Mucosa of descending colon (tissue), 3 donors: ENCODE measurements around the gene PLXND1. TPM values are rescaled to one million over a fixed set of nuclear protein-coding genes. Genes with fewer than 3 reads are reported as not detected.
"Not testable (repeated sequence)": the region's sequence is repeated elsewhere in the genome, so short reads cannot be mapped to it uniquely, and the experiment has no call there.

ENCODE experiments used
- ATAC-seq: fragments of 200-7000 bp; cut with Tn5 transposase; one replicate; pipeline ENCODE4 v1.9.1; 2020; ENCODE audit warnings: mild to moderate bottlenecking, moderate library complexity
- DNase-seq, 3 donors: peaks; one replicate each; pipeline ENCODE4 v3.0.0-alpha.2; 2020
- H3K36me3 ChIP-seq: fragments of 200-600 bp; one replicate; pipeline ENCODE4 v1.8.0; 2021; ENCODE audit warnings: low read depth, mild to moderate bottlenecking
- H3K4me1 ChIP-seq: fragments of 200-600 bp; one replicate; pipeline ENCODE4 v1.8.0; 2021; ENCODE audit warnings: low read depth, mild to moderate bottlenecking
- H3K4me3 ChIP-seq: fragments of 200-600 bp; one replicate; pipeline ENCODE4 v1.8.0; 2021; ENCODE audit warnings: mild to moderate bottlenecking
- H3K9me3 ChIP-seq: fragments of 200-600 bp; one replicate; pipeline ENCODE4 v1.8.0; 2021; ENCODE audit warnings: mild to moderate bottlenecking
- intact Hi-C, 2 donors: fragments of 100-400 bp; cut with DNase I in 1 of 2; cut with micrococcal nuclease in 1 of 2; formaldehyde crosslinking; loops; one replicate each; pipeline versions ENCODE4 v1.11.0 to v1.11.1; 2022; cut with DNase I, micrococcal nuclease
- total RNA-seq, 3 donors: library from RNA; stranded (reverse); fragmentation: NEBNext Ultra II Directional in 2 of 3; extraction: Animal tissue kit (Norgen Biotek cat#: 25700) in 2 of 3; gene quantifications; one replicate each; pipeline versions ENCODE4 v1.2.1 to v1.2.4, GENCODE V29; 2021 to 2023
- TF ChIP-seq, protein P1 (sequence below): fragments of 200-600 bp; IDR thresholded peaks from one replicate; pipeline ENCODE4 v1.8.0; 2022; ENCODE audit warnings: antibody characterized with exemption, mild to moderate bottlenecking
- donor health status: DM: no; HTN: no; CAD: no; lungs with moderate emphysema.
- donor health status: DM: no; HTN: no; CAD: no.
- donor health status: DM: no; HTN: yes; CAD: no.

Gene PLXND1
- total RNA-seq, 3 donors from 2014 or later, result 26.8 to 57.1 (median 48.1) TPM

DNA sequence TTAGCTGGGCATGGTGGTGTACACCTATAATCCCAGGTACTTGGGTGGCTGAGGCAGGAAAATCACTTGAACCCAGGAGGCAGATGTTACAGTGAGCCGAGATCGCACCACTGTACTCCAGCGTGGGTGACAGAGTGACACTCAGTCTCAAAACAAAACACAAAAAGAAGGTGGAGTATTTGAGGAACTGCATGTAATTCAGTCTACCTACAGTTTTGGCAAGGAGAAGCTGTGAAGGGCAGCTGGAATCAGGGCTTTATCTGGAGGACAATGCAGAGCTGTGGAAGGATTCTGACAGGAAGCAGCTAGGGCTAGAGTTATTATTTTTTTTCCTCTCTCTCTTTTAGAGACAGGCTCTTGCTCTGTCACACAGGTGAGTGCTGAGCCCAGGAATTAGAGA, 56.7 kb downstream of the PLXND1 start:
- H3K36me3 ChIP-seq, result no peaks in the 10 kb centered on the region
- H3K4me3 ChIP-seq, result no peak overlapping the region
- DNase-seq, result no peak
- H3K9me3 ChIP-seq, result no peaks in the 10 kb centered on the region
- ATAC-seq, result no peak
- H3K4me1 ChIP-seq, result no peaks in the 10 kb centered on the region
- intact Hi-C loops, result no loop called here
- TF ChIP-seq, protein P1, sequence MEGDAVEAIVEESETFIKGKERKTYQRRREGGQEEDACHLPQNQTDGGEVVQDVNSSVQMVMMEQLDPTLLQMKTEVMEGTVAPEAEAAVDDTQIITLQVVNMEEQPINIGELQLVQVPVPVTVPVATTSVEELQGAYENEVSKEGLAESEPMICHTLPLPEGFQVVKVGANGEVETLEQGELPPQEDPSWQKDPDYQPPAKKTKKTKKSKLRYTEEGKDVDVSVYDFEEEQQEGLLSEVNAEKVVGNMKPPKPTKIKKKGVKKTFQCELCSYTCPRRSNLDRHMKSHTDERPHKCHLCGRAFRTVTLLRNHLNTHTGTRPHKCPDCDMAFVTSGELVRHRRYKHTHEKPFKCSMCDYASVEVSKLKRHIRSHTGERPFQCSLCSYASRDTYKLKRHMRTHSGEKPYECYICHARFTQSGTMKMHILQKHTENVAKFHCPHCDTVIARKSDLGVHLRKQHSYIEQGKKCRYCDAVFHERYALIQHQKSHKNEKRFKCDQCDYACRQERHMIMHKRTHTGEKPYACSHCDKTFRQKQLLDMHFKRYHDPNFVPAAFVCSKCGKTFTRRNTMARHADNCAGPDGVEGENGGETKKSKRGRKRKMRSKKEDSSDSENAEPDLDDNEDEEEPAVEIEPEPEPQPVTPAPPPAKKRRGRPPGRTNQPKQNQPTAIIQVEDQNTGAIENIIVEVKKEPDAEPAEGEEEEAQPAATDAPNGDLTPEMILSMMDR, result no peak

DNA sequence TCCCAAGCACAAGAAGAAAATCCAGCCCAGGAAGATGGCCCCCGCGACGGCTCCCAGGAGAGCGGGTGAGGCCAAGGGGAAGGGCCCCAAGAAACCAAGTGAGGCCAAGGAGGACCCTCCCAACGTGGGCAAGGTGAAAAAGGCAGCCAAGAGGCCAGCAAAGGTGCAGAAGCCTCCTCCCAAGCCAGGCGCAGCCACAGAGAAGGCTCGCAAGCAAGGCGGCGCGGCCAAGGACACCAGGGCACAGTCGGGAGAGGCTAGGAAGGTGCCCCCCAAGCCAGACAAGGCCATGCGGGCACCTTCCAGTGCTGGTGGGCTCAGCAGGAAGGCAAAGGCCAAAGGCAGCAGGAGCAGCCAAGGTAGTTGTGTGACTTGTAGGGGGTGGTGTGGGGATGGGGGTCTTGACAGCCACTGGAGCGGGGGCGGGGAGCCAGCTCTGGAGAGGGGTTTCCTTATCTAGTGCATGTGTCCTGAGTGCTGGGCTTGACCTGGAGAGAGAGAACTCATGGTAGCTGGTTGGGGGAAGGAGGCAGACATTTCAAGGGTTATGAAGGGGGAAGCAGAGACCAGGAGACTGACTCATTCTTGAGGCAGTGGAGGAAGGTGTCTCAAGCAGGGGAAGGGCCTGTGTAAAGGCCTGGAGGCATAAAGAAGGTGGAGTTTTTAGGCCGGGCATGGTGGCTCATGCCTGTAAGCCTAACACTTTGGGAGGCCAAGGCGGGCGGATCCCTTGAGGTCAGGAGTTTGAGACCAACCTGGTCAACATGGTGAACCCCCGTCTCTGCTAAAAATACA, 57.3 kb downstream of the PLXND1 start:
- no peak overlapping the region for H3K4me3 ChIP-seq
- intact Hi-C loops, result no loop called here
- no peak for ATAC-seq
- no peaks in the 10 kb centered on the region for H3K4me1 ChIP-seq
- no peaks in the 10 kb centered on the region for H3K9me3 ChIP-seq
- no peak for DNase-seq
- TF ChIP-seq, protein P1, result no peak
- no peaks in the 10 kb centered on the region for H3K36me3 ChIP-seq

DNA sequence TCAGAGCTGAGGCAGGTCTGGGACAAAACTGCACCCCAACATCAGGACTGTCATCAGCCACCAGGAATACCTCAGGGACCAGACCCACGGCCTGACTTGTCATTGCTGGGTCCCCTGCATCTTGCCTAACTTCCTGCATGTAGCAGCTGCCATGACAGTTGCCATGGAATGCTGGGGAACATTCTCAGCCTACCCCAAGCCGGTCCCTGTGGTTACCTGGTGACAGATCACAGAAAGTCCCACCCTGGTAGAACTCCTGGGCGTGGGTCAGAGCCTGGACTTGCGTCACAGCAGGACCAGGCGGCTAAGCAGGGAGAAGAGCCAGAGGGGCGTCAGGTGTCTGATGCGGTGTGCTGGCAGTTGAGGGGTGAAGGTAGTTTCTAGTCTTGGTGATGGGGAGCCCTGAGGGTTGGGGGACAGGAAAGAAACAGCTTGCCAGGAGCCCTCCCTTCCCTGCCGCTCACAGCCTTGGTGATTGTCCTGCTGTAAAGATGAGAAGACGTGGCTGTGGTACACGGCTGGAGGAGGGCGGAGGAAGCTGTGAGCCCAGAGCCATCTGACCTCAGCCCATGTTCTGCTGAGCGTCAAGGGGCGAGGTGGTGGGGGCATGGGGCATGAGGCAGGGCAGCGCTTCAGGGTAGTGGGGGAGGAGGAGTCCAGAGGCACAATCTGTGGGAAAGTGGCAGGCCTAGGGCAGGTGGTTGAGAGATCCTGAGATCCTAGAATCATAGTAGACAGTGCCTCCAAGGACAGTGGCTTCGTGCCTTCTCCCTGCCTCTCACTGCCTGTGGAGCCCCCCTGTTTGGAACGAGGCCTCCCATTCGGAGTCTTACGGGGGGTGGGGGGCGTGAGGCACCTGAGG, 58.1 kb downstream of the PLXND1 start:
- DNase-seq (no peak), ATAC-seq (no peak)
- no peaks in the 10 kb centered on the region for H3K36me3 ChIP-seq
- intact Hi-C loops, result no loop called here
- H3K4me1 ChIP-seq, result no peaks in the 10 kb centered on the region
- TF ChIP-seq, protein P1, result no peak
- no peaks in the 10 kb centered on the region for H3K9me3 ChIP-seq
- H3K4me3 ChIP-seq, result no peak overlapping the region

DNA sequence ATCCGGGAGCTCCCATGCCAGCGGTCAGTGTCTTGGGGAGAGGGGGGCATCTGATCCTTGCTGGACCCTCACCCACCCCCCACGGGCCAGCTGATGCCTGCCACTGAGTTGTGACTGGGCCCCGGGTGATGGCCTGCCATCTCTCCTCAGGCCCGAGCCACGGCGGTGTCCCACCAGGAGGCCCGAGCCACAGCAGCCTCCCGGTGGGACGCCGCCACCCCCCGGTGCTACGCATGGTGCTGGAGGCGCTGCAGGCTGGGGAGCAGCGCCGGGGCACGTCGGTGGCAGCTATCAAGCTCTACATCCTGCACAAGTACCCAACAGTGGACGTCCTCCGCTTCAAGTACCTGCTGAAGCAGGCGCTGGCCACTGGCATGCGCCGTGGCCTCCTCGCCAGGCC, 59.2 kb downstream of the PLXND1 start:
- no peak for DNase-seq
- Histone ChIP-seq H3K4me1 (no peaks in the 10 kb centered on the region), H3K36me3 (no peaks in the 10 kb centered on the region), H3K4me3 (no peak overlapping the region), H3K9me3 (no peaks in the 10 kb centered on the region)
- ATAC-seq, result no peak
- intact Hi-C loops, result no loop called here
- TF ChIP-seq, protein P1, result no peak

DNA sequence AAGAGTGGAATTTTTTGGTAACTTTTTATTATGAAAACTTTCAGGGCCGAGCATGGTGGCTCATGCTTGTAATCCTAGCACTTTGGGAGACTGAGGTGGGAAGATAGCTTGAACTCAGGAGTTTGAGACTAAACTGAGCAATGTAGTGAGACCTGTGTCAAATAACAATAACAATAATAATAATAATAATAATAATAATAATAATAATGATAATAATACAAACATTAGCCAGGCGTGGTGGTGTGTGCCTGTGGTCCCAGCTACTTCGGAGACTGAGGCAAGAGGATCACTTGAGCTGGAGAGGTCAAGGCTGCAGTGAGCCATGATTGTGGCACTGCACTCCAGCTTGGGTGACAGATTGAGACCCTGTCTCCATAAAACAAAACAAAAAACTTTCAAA, 60.5 kb downstream of the PLXND1 start:
- intact Hi-C loops, ATAC-seq: not testable (repeated sequence)

DNA sequence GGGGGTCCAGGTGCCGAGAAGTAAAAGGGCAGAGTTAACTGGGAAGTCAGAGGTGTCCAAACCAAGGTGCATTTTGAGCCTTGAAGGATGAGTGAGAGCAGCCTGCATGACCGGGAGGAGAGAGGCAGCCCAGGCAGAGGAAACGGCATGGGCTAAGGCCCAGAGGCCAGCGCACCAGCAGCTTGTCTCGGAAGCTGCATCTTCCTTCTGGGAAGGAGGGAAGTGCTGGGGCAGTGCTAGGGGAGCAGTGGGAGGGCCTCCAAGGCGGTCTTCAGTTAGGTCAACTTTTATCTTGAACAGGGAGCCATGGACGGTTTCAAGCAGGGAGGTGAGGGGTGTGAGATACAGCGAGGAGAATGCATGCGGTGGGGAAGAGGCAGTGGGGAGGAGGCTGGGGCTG, 62.5 kb downstream of the PLXND1 start:
- Histone ChIP-seq H3K9me3 (no peaks in the 10 kb centered on the region), H3K4me3 (no peak overlapping the region), H3K36me3 (no peaks in the 10 kb centered on the region), H3K4me1 (no peaks in the 10 kb centered on the region)
- intact Hi-C loops, result no loop called here
- ATAC-seq (no peak), DNase-seq (no peak)
- TF ChIP-seq, protein P1, result no peak

More for the DNA sequence above, 60.5 kb downstream of the PLXND1 start:
- not testable (repeated sequence) for H3K4me1 ChIP-seq, H3K36me3 ChIP-seq, H3K9me3 ChIP-seq, H3K4me3 ChIP-seq, DNase-seq
